HuH-7 (cell line): ENCODE data around the gene MMP20.
A peak's percentile ranks its signal among the peaks of the same experiment; 100 is the strongest.

Experiments
- DNase-seq: peaks from one replicate; pipeline ENCODE4 v3.0.0; 2011; ENCODE audit warnings: low spot score

Gene MMP20

DNA sequence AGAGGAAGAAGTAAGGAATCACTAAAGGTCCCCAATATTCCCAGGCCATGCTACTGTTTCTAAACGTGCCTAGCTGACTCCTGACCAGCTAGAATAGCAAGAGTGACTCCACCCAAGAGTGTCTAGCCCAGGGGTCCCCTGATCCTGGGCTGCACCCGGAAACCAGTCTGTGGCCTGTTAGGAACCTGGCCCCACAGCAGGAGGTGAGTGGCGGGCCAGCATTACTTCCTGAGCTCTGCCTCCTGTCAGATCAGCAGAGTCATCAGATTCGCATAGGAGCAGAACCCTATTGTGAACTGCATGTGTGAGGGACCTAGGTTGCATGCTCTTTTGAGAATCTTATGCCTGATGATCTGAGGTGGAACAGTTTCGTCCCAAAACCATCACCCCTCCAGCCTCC lies 2.0 kb downstream of the MMP20 start:
- DNase-seq: no peak

DNA sequence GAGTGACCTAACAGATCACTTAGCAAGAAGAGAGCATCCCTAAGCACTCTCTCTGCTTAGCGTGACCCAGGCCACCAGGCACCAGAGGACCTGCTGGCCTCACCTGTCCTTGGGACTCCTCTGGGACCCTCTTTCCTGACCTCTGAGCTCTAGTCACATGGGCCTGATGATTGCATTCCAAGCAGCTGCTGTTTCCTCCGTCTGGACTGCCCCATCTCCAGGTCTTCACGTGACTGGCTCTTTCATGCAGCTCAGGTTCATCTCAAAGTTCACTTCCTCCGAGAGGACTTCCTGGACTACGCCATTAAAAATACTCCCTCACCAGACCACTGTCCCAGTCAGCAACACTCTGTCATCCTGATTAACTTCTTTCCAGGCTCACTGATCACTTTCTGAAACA lies 2.9 kb downstream of the MMP20 start:
- no peak for DNase-seq

DNA sequence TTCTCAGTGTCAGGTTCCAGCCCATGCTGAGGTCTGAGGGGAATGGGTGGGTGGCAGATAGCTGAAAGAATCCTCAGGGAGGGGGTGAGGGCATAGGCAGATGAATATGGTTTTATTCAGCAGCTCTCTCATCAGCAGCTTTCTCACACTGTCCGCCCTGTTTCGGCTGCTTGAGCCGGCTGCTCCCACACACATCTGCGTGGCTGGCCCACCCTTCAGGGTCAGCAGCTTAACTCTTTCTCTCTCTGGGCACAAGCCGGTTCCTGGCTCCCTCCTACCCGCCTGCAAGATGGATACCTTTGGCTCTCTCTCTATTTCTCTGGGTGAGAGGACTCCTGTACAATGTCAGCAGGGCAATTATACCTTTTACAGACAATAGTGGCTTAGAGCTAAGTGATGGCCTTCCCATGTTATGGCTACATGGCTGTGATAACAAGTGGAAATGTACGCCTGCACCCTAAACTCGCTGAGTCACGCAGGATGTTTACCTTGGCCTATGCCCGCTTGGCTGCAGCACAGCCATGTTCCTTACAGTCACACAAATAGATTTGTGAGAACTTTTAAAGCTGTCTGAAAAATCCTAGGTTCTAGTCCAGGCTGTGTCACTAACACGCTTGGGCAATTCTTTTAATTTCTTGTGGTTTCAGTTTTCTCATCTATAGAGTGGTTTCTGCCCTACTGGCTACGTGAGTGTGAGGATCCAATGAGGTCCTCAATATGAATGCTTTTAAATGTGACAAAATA lies 4.1 kb downstream of the MMP20 start:
- no peak for DNase-seq

GRCh38 chr11:102620179-102620578 lies 5.0 kb downstream of the MMP20 start:
- DNase-seq: no peak

GRCh38 chr11:102617466-102618008 lies 7.6 kb downstream of the MMP20 start:
- no peak for DNase-seq

DNA sequence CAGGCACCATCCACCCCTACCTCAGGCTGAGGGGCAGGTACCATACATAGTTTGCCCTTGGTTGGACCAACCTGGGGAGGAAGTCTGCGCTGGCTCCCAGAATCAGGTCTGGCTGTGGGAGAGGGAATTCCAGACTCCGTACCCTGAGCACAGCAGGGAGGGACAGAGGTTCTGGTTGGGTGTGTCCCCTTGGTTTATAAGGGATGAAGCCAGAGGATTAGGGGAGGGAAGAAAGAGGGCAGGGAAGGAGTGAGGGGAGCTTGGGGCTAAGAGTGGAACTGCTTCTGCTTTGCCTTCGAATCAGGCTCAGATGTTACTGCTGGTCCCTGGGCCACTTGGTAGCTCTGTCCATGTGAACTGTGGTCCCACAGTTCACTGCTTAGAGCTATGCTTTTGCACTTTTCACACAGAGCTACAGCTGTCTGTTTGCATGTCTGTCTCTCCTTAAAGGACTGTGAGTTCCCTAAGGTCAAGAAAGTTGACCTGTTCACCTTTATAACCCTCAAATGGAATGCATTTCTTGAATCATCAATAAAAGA lies 9.2 kb downstream of the MMP20 start:
- DNase-seq: no peak

DNA sequence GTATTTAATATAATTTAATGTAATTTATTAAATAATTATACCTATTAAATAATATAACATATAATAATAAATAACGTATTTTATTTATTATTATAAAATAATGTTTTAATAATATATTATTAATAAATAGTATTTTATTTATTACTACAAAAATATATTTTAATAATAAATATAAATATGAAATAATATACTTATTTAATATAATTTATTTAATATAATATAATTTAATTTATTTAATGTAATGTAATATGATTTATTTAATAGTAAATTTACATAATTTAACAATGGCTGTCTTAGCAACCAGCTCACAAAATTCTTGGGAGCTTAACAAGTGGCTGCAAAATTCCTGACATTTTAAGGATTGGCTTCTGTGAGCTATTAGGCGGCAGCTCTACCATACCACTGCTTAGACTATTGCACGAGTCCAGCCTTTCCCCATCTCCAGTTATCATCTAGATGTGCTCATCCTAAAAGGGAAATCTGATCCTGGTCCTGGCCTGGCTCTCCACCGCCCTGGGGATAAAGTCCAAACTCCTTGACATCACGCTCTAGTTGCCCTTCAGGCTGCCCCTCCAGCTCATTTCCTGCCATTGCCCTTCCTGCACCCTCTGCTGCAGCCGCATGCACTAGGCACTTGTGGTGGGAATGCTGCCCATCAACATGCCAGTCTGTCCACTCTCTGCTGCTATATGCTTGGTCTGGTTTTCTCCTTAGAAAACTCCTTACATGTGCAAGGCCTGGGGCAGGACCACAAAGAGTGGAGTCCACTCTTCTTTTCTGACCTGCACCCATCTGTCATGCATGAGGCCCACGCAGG lies 9.8 kb downstream of the MMP20 start:
- DNase-seq: peak; percentile 26

DNA sequence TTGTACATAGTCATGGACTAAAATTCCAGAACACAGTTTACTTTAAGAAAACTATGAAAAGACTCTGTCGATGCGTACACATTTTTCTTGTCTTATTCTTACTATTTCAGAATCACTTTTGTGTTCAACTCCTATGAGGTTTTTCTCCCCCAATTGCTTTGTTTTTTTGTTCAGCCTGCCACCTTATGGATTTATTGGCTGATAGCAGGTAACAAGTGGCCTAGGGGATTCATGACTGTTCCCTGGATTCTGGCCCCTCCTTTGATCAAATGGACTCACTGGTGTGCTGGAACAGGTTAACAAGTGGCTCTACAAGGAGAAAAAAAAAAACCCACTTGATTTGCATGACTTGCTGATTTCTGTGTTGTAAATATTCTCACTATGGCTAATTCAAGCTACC lies 10.6 kb downstream of the MMP20 start:
- DNase-seq: no peak

DNA sequence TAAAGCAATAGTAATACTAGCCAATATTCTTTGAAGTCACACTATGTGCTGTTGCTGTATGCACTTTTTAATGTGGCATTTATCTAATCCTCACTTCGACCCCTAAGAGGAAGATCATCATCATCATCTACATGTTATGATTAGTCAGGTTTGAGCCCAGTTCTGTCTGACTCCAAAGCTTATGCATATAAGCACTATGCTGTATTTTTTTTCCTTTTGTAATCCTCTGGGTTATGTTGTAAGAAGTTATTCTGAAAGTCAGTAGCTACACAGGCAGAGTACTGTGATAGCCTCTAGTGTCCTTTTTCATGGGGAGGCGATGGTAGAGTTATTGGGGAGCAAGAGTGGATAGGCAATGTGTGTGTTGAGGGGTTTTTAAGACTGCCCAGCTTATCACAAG lies 11.1 kb downstream of the MMP20 start:
- no peak for DNase-seq

DNA sequence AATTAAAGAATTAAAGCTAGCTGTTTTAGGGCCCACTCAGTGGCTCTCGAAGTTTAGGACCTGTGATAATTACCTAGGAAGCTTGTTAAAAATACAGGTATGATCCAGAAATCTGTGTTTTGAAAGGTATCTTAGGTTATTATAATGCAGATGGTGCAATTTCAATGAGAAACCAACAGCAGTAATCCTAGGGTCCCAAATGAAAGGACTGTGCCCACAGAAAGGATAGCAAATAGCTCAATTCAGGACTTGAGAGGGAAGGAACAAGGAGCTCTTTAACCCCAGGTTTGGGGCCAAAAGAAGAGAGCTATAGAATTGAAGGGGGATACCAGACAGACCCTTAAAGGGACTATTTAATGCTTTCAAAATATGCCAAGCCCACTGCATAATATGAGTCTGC lies 11.7 kb downstream of the MMP20 start:
- DNase-seq: no peak

GRCh38 chr11:102611291-102611690 lies 13.8 kb downstream of the MMP20 start:
- no peak for DNase-seq

- no peak for DNase-seq
Measured at GRCh38 chr11:102610200-102610599, 14.9 kb downstream of the MMP20 start.

- DNase-seq: no peak
Measured at GRCh38 chr11:102608699-102609098, 16.4 kb downstream of the MMP20 start.

DNA sequence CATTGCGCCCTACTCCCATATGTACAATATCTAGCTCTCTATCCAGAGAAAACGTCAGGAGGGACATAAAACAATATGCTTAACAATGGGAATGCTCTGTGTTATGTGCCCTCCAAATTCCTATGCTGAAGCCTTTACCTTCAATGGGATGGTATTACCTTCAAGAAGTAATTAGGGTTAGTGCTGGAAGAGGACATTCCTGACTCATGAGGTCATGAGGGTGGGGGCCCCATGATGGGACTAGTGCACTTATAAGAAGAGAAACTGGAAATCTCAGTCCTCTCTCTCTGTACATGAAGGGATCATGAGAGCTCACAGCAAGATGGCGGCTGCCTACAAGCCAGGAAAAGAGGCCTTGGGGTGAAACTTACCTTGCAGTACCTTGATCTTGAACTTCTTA lies 20.3 kb downstream of the MMP20 start:
- no peak for DNase-seq

- no peak for DNase-seq
Measured at GRCh38 chr11:102604011-102604410, 21.1 kb downstream of the MMP20 start.

- no peak for DNase-seq
Measured at GRCh38 chr11:102603576-102603975, 21.6 kb downstream of the MMP20 start.

DNA sequence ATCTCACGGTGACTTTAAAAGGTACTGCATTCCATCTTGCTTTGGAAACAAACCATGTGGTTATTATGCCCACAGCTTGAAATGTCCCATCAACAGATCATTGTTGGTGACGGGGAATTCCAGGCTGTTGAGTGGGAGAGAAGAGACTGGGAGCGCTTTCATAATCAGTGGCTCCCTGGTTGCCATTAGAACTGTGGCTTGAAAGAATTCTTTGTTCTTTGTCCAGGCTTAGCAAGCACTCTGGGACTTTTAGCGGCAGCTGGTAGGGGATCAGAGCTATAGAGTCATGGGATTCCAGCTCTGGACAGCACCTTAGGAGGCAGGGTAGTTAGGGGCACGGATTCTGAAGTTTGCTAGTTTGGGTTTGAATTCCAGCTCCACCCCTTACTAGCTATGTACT lies 22.0 kb downstream of the MMP20 start:
- DNase-seq: peak; percentile 41

GRCh38 chr11:102600666-102601065 lies 24.5 kb downstream of the MMP20 start:
- DNase-seq: no peak

GRCh38 chr11:102599642-102600261 lies 25.4 kb downstream of the MMP20 start:
- no peak for DNase-seq

GRCh38 chr11:102598272-102598671 lies 26.9 kb downstream of the MMP20 start:
- DNase-seq: no peak

DNA sequence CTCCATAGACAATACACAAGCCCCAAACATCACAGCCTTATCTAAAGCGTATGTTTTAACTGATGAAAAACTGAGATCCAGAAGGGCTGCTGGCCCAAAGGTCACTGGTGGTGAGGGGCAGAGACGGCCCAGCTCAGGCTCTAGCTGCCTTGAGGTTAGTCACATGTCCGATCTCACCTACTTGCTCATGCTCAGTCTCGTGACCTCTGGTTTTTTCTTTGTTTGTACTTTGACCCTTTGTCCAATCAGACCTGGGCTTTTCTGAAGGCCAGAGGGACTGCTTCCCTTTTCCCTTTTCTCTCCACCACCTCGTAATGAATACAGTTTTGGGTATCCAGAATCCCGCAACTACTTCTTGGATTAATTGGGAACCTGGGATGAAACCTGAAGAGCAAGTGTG lies 28.6 kb downstream of the MMP20 start:
- peak; percentile 8 for DNase-seq
